ENCODE data around the gene BRD1.
"Not testable (repeated sequence)": the region's sequence is repeated elsewhere in the genome, so short reads cannot be mapped to it uniquely, and the experiment has no call there.

- TF ChIP-seq CTCF (conservative IDR thresholded peaks at IDR 0.05; ENCODE audit: low read depth in 2 of 2); POLR2AphosphoS5 (IDR thresholded peaks at IDR 0.05; ENCODE audit: low read depth); EZH2phosphoT487 (IDR thresholded peaks at IDR 0.05; ENCODE audit: unreplicated experiment); ZNF114 (CRISPR knock-in tag; IDR thresholded peaks at IDR 0.05); EZH2 (IDR thresholded peaks at IDR 0.05; ENCODE audit: low read depth, unreplicated experiment); ZNF331 (CRISPR knock-in tag; IDR thresholded peaks at IDR 0.05; ENCODE audit: low read depth); REST (IDR thresholded peaks at IDR 0.05; ENCODE audit: unreplicated experiment): not testable (repeated sequence)
These were observed 65.1 kb downstream of the BRD1 start for GRCh38 chr22:49762571-49762970.

Measured in GM23338 (cell line).